MCF 10A (cell line): ENCODE results near the gene PNPLA1. TPM values are rescaled to one million over a fixed set of nuclear protein-coding genes. Genes with fewer than 3 reads are reported as not detected.
A peak's percentile ranks its signal among the peaks of the same experiment; 100 is the strongest.

Experiments used
- BruUV-seq: library from RNA; stranded (reverse); fragments of 400-500 nt; replicated peaks from 2 replicates; lab custom pipeline; 2021; lab: Mats Ljungman, UMichigan
- CTCF ChIA-PET: fragments of 300-600 bp; sonication (Branson Sonifier 250); formaldehyde crosslinking; extraction: SDS; loops from one replicate; lab custom pipeline; 2021; ENCODE audit warnings: antibody characterized with exemption, inconsistent platforms; lab: Yijun Ruan, JAX
- POLR2A ChIA-PET: fragments of 300-600, 350-650 bp; sonication (Branson Sonifier 250); formaldehyde crosslinking; extraction: SDS; loops from one replicate; lab custom pipeline; 2020; ENCODE audit warnings: antibody characterized with exemption, inconsistent platforms; lab: Yijun Ruan, JAX
- DNase-seq: peaks from one replicate; pipeline ENCODE4 v3.0.0-alpha.2; 2018; ENCODE audit not compliant: unreplicated experiment
- H3K27ac Mint-ChIP-seq: one replicate; pipeline ENCODE4 v1.8.0; 2022; ENCODE audit warnings: mild to moderate bottlenecking, low read depth, mixed read lengths; ENCODE audit not compliant: unreplicated experiment
- H3K27me3 Mint-ChIP-seq: one replicate; pipeline ENCODE4 v1.8.0; 2022; ENCODE audit warnings: mixed read lengths; ENCODE audit not compliant: insufficient read depth, unreplicated experiment
- H3K36me3 Mint-ChIP-seq: one replicate; pipeline ENCODE4 v1.8.0; 2022; ENCODE audit warnings: mild to moderate bottlenecking, moderate library complexity, mixed read lengths; ENCODE audit not compliant: insufficient read depth, unreplicated experiment
- H3K4me1 Mint-ChIP-seq: one replicate; pipeline ENCODE4 v1.8.0; 2022; ENCODE audit warnings: mixed read lengths; ENCODE audit not compliant: insufficient read depth, unreplicated experiment
- H3K4me3 Mint-ChIP-seq: one replicate; pipeline ENCODE4 v1.8.0; 2022; ENCODE audit warnings: mild to moderate bottlenecking, moderate library complexity, mixed read lengths; ENCODE audit not compliant: unreplicated experiment
- H3K9me3 Mint-ChIP-seq: one replicate; pipeline ENCODE4 v1.8.0; 2022; ENCODE audit warnings: mixed read lengths; ENCODE audit not compliant: unreplicated experiment
- intact Hi-C: fragments of 100-400 bp; cut with micrococcal nuclease; formaldehyde crosslinking; loops from 2 replicates; pipeline ENCODE4 v1.14.1; 2022
- total RNA-seq: library from RNA; stranded (reverse); gene quantifications from 2 replicates; pipeline ENCODE4 v1.2.3, GENCODE V29; 2022
- TF ChIP-seq, protein P1 (sequence below): fragments of 200-600 bp; IDR thresholded peaks from one replicate; pipeline ENCODE4 v1.8.0; 2022; ENCODE audit warnings: antibody characterized with exemption, mild to moderate bottlenecking; ENCODE audit not compliant: unreplicated experiment

Gene PNPLA1
- total RNA-seq, 1 experiment from 2014 or later = not detected

DNA sequence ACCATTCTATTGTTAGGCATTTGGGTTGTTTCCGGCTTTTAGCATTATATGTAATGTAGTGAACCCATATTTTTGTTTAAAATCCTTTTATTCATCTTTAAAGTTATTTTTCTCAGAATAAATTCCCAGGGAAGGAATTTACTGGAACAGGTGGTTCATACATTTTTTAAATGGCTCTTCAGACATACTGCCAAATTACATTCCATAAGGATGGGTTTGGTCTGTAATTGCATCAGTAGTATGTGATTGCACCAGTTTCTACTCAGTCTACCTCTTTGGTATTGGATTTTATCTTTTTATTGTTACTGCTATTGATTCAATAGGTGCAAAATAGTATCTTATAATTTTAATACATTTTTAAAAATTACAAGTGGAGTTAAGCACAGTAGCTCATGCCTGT is 46.2 kb upstream of the PNPLA1 start:
- TF ChIP-seq, protein P1, sequence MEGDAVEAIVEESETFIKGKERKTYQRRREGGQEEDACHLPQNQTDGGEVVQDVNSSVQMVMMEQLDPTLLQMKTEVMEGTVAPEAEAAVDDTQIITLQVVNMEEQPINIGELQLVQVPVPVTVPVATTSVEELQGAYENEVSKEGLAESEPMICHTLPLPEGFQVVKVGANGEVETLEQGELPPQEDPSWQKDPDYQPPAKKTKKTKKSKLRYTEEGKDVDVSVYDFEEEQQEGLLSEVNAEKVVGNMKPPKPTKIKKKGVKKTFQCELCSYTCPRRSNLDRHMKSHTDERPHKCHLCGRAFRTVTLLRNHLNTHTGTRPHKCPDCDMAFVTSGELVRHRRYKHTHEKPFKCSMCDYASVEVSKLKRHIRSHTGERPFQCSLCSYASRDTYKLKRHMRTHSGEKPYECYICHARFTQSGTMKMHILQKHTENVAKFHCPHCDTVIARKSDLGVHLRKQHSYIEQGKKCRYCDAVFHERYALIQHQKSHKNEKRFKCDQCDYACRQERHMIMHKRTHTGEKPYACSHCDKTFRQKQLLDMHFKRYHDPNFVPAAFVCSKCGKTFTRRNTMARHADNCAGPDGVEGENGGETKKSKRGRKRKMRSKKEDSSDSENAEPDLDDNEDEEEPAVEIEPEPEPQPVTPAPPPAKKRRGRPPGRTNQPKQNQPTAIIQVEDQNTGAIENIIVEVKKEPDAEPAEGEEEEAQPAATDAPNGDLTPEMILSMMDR = no peak
- no TSS peak for BruUV-seq
- Mint-ChIP-seq H3K9me3 (no peaks in the 10 kb centered on the region), H3K27ac (no peak overlapping the region), H3K4me1 (peaks cover 7% of the 10 kb centered on the region), H3K36me3 (peaks cover 53% of the 10 kb centered on the region), H3K4me3 (no peak overlapping the region), H3K27me3 (no peaks in the 10 kb centered on the region)
- ChIA-PET POLR2A (no interaction called here), CTCF (no interaction called here)
- DNase-seq = no peak
- intact Hi-C loops = no loop called here

DNA sequence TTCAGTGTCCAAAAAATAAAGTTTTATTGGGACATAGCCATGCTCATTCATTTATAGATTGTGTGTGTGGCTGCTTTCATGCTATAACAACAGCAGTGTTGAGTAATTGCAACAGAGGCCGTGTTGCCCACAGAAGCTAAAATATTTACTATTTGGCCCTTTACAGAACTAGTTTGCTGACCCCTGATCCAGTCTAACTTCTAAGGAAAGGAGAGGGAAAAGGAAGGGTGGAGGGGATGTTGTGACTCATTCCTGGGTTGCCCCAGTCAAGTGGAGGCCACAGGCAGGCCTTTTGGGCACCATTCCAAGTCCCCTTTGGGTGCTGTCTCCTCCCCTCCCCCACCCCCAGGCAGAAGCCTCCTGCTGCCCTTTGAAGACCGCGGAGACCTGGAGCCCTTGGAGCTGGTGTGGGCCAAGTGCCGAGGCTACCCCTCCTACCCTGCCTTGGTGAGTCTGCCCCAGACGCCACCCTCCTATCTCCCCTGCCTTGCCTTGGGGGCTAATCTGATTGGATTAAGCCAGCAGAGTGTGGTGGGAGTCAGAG is 44.9 kb upstream of the PNPLA1 start:
- H3K27ac Mint-ChIP-seq = no peak overlapping the region
- peaks cover 7% of the 10 kb centered on the region for H3K4me1 Mint-ChIP-seq
- intact Hi-C loops = no loop called here
- H3K36me3 Mint-ChIP-seq = peaks cover 48% of the 10 kb centered on the region
- DNase-seq = peak; percentile 44
- ChIA-PET POLR2A (no interaction called here), CTCF (no interaction called here)
- TF ChIP-seq, protein P1 = no peak
- BruUV-seq = no TSS peak
- no peaks in the 10 kb centered on the region for H3K9me3 Mint-ChIP-seq
- H3K4me3 Mint-ChIP-seq = no peak overlapping the region
- H3K27me3 Mint-ChIP-seq = no peaks in the 10 kb centered on the region

DNA sequence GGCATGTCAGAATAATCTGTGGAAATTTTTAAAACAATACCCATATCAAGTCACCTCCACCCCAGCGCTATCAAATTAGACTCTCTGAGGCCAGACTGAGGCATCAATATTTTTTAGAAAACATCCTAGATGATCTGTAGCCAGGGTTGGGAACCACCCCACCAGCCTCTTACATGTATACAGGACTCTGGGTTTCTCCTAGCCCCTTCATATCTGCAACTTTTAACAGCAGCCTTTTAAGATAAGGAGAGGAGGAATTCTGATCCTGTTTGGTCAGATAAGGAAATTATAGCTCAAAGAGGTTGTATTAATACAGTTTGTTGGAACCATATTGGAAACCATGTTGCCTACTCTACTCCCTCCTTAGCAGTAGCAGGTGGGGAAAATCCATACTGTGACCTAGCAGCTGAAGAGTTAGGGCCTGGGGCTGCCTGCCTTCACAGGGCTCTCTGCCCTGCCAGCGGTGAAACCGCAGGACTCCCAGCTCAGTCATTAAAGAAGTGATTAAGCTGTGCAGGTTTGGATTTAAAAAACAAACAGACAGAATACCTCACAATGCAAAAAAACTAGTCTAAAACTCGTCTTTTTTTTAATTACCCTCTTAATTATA is 43.3 kb upstream of the PNPLA1 start:
- H3K4me3 Mint-ChIP-seq = no peak overlapping the region
- TF ChIP-seq, protein P1 = no peak
- ChIA-PET POLR2A (interaction anchor here (0.7 kb wide), 1 partner anchor 1525 kb away, joined by 3 read pairs; no protein-coding TSS in a partner anchor), CTCF (no interaction called here)
- intact Hi-C loops = no loop called here
- H3K36me3 Mint-ChIP-seq = peaks cover 47% of the 10 kb centered on the region
- no peaks in the 10 kb centered on the region for H3K27me3 Mint-ChIP-seq
- no peaks in the 10 kb centered on the region for H3K9me3 Mint-ChIP-seq
- peaks cover 7% of the 10 kb centered on the region for H3K4me1 Mint-ChIP-seq
- DNase-seq = no peak
- H3K27ac Mint-ChIP-seq = no peak overlapping the region
- no TSS peak for BruUV-seq

DNA sequence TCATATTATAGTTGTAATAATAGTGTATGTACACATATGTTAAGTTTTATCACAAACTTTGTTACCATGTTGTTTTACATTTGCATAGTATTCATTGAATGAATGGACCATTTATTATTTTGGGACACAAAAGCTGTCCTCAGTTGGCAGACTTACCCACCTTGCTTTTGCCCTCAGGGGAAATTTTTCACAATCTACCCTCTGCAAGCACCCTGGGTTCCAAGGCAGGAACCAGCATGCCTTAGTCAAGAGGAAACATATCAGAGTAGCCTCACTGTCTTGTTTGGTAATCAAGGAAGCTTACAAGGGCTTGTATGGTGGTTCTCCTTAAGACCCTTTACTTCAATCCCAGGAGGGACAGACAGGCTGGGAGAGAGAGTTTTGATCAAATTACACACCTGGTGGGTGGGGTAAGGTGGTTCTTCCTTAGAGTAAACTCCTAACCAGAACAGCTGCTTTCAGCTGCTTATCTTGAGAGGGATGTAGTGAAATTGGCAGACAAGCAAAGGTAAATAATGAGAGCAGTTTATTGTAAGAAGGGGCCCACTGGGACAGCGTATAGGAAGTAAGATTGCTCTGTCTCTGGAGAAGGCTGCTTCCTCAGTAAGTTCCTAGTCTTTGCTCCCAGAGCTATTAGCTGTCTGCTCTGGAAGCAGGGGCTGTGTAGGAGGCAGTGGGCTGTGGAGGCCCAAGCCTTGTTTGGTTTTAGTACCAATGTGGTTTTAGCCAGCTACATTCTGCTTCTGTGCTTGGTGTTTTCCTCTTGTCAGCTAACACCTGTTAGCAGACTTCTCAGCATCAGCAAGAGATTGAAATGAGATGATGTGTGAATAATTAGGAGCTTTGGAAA is 42.3 kb upstream of the PNPLA1 start:
- CTCF ChIA-PET = interaction anchor here (0.6 kb wide), 1 partner anchor 142 kb away, joined by 3 read pairs; no protein-coding TSS in a partner anchor
- Mint-ChIP-seq H3K9me3 (no peaks in the 10 kb centered on the region), H3K36me3 (peaks cover 42% of the 10 kb centered on the region), H3K27me3 (no peaks in the 10 kb centered on the region), H3K27ac (no peak overlapping the region), H3K4me3 (no peak overlapping the region), H3K4me1 (peaks cover 7% of the 10 kb centered on the region)
- BruUV-seq = no TSS peak
- peak; percentile 66 for DNase-seq
- intact Hi-C loops = no loop called here
- POLR2A ChIA-PET = interaction anchor here (0.6 kb wide), 1 partner anchor 398 kb away, joined by 3 read pairs; no protein-coding TSS in a partner anchor
- TF ChIP-seq, protein P1 = no peak
